GM19452 (cell line): ENCODE results near the gene TCEA2.

Experiments used
- ATAC-seq: cut with Tn5 transposase; IDR thresholded peaks from one replicate; pipeline ENCODE4 v1.9.1; 2021; ENCODE audit not compliant: unreplicated experiment

TCEA2 gene

GRCh38 chr20:64035066-64035932, 27.7 kb upstream of the TCEA2 start:
- no peak for ATAC-seq

DNA sequence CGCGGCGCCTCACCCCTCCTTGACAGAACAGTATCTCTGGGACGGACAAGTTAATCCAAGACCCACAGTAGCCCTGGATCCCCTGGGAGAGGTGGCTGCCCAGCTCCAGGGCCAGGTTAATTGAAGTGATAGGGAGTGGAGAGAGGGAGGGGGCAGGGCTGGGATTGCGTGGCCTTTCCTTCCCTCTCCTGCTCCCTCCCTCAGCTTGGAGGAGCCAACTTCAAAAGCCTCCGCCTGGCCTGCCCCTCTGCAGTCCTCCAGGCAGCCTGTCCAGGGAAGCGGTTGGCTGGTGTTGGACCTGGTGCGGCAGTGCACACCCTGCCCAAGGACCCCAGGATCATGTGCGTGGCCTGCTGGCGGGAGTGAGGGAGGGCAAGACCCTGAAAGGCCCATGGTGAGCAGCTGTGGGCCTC, 27.1 kb upstream of the TCEA2 start, which contains the start of gene C20orf204:
Gene C20orf204 (plus strand): TSS at position 250 of the 413 bp plus-strand sequence. CDS start 142 bp downstream, at position 392.
- ATAC-seq, result no peak

GRCh38 chr20:64036346-64037198, 26.4 kb upstream of the TCEA2 start:
- ATAC-seq, result no peak

DNA sequence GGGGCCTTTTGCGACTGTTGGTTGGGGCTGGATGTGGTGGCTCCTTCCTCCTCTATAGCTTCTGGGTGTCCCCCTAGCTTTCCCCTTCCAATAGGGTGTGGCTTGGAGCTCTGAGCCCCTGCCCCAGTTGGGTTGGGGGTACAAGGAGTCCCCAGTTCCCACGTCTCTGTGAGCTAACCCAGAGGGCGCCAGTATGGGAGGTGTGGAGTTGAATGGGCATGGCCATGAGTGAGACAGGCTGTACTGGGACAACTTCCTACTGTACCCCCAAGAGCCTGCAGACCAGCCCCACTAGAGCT, 25.9 kb upstream of the TCEA2 start:
- no peak for ATAC-seq

DNA sequence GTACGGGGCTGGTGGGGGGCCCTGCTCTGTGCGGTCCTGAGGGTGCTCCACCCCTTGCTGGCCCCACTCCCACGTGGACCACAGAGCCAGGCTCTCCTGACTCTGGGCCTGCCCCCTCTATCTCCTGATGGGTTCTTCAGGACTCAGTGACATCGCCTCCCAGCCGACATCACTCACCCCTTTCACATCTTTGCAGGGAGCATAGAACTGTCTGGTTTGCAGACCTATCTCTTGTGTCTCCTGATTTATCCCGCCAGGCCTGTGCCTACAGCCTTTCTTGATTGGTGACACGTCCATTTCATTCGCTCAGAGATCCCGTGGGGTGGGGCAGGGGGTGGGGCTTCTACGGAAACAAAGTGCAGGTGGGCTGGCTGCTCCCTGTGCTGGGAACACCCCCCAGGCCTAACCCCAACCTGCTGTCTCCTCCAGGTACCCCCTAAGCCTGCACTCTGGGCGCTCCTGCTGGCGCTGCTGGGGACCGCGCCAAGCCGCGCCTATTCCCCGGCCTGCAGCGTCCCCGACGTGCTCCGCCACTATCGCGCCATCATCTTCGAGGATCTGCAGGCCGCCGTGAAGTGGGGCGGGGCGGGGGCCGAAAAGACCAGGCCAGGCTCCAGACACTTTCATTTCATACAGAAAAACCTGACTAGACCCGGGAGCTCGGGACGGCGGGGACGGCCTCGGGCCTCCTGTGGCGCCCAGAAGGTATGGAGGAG, 25.3 kb upstream of the TCEA2 start:
- ATAC-seq, result no peak

DNA sequence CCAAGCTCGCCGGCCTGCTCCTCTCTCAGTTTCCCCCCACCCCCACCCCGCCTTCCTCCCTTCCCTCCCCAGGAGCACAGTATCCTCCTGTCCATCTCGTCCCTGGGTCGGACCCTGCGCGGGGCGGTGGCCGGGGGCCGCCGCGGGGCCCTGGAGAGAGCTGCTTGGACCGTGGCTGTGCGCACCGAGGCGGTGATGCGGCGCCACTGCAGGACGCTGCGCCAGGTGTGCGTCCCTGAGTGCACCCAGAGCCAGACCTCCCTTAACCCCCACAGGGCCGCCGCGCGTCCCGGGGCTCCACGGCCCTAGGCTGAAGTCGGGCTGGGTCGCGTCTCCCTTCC, 24.8 kb upstream of the TCEA2 start:
- ATAC-seq, result peak; percentile 42

DNA sequence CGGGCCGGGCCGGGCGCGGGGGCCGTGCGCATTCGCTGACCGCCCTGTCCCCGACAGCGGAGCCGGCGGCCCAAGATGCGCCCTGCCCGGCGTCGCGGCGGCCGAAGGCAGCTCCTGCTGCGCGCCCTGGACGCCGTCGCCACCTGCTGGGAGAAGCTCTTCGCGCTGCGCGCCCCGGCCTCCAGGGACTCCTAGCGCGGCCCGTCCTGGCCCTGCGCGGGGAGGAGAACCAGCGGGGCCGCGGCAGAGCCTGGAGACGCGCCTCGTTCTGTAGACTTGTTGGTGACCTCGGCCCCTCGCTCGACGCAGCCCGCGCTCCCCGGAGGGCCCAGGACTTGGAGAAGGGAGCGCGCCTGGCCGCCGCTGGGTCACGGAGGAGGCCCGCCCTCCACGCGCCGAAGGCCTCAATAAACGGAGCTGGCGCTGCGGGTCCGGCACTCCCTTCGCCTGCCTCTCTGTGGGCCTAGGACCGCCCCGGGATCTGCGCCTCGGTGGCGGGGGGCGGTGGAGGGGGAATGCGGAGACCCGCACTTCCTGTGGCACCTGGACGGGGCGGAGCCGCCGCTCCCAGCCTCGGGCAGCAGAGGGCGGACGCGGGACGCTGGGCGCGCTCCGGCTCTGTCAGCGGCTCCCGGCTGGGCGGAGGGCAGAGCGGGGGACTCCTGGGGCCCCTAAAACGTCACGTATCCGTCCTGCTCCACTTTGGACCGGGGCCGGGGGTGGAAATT, 24.3 kb upstream of the TCEA2 start:
- ATAC-seq, result peak; percentile 54

GRCh38 chr20:64039293-64040160, 23.5 kb upstream of the TCEA2 start:
- no peak for ATAC-seq

DNA sequence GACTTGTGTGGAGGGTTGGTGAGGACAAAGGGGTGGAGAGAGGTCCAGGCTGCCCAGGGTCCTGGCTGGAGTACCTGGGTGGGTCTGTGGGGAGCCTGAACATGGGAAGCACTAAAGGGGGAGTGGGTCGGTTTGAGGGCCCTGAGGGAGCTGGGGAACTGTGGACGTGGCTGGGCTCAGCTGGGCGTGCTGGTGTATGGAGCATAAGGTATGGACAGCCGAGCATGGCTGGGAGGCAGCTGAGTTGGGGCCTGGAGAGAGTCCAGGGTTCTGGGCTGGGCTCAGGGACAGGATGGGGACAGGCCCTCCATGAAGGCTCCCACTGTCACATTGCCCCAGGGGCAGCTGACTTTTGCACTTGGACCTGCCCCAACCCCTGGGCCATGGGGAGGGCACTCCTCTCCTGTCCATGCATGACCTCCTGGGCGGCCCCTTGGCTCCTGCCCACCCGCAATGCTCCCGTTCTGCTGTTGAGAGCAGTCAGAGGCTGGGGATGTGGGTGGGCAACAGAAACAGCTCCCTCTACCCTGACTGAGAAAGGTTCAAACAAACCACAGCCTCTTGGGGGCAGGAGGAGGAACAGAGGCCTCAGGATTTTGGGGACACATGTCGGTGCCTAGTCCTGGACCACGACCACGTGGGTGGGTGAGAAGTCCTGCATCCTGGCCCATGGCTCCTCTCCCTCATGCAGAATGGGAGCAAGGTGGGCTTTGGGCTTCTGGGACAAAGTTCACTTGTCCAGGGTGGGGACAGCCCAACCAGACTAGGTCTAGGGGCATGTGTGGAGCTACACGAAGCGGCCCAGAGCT, 22.6 kb upstream of the TCEA2 start:
- no peak for ATAC-seq

GRCh38 chr20:64041040-64041780, 21.8 kb upstream of the TCEA2 start:
- ATAC-seq, result no peak

DNA sequence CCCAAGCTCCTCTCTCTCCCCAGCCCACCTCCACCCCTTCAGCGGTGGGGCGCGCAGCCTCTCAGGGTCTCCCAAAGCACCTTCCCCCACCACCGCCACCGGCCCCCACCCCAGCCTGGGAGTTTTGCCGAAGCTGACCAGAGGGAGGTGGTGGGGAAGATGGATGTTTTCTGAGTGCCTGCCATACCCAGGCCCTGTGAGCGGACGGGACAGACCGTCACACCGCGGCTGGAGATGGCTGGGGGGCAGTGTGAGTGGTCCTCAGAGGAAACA, 21.3 kb upstream of the TCEA2 start:
- no peak for ATAC-seq

DNA sequence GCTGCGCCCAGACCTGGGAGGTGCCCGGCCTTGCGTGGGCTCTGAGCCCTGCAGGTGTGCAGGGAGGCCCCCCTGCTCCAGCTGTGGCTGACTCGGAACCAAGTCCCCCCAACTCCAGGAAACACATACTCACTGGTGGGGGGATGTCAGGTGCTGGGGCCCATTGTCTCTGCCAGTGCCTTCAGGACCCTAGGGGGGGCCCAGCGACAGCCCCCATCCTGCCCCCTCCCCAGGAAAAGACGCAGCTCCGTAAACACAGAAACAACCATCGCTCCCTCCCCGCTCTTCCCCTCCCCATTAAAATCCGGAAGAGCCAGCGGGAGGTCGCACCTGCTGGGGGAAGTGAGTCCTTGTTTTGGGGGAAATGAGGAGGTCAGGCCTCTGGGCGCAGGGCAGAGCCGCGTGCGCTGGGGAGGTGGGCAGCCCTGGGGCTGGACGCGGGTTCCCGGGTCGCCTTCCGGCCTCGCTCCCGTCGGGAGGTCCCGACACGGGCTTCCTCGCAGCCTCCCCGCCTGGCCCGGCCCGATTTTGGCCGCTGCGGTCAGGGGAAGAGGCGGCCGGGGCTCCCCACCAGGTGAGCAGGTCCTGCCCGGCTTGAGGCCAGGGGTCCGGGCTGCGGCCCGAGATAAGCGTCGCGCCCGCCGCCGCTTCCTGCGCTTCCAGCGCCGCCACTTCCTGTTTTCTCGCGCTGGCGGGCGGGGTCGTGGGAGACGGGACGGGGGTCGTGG, 20.8 kb upstream of the TCEA2 start:
- no peak for ATAC-seq

DNA sequence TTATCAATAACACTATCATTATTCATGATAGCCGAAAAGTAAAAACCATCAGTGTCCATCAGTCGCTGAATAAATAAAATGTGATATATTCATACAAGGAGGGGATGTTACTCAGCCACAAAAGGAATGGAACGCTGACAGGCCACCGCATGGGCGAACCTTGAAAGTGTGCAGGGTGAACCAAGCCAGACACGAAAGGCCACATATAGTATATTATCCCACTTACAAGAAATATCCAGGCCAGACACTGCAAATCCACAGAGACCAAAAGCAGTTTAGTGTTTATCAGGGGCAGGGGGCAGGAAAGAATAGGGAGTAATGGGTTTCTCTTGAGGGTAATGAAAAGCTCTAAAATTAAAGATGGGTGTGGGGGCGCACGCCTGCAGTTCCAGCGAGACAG, 19.2 kb upstream of the TCEA2 start:
- ATAC-seq, result no peak

DNA sequence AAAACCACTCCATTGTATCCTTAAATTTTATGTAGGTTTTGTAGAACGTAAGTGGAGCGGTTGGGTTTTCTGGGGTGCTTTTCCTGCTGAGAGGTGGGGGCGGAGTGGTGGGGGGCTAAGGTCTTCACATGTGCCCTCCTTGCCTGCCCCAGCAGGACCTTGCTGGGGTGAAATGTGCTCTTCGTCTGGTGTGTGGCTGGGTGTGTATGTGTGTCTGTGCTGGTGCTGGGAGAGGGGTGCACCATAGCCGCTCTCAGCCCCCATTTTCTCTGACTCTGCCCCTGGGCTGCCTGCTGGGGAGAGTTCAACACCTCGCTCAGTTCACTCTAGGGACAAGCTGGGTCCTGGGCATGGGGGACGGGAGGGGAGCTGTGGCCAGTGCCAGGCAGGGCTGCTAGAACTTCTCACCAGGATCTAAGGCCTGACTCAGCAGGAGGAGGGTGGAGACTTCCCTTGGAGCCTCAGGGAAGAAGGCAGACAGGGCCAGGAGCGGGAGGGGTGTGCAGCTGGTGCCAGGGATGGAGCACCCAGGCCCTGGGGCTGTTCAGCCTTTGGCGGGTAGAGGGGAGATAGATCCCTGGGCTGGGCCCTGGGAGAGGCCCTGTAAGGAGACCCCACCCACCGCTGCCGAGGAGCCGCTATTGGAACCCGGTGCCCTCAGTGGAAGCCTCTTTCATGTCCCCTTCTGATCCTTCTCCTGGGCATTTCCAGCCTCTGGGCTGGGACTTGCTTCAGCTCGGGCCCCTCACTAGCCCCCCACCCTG, 18.3 kb upstream of the TCEA2 start:
- ATAC-seq, result no peak

DNA sequence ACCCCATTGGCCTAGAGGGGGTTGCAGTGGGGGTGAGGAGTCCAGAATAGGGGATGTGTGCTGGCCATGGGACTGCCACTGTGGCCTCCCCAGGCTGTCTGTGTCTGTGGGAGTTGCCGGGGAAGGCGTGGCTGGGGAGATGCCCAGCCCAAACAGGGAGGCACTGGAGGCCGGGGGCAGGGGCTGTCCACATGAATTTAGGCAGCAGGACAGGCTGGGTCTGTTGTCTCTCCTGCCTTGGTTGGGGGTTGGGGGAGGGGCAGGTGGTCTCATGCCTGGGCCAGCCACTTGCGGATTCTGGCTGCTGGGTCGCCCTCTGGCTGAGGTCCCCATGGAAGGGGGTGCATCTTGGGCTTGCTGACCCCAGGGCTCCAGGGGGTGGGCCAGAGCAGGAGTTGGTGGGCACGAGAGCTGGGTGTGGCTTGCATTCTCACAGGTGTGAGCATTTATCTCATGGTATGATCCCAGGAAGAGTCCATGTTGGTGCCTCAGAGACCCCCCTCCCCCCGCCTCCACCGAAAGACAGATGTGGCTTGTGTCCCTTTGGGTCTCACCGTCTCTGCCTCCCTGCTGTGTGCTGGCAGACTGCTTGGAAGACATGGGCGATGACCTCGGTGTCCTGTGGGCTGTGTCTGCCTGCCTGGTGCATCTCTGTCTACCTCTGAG, 17.5 kb upstream of the TCEA2 start:
- no peak for ATAC-seq

DNA sequence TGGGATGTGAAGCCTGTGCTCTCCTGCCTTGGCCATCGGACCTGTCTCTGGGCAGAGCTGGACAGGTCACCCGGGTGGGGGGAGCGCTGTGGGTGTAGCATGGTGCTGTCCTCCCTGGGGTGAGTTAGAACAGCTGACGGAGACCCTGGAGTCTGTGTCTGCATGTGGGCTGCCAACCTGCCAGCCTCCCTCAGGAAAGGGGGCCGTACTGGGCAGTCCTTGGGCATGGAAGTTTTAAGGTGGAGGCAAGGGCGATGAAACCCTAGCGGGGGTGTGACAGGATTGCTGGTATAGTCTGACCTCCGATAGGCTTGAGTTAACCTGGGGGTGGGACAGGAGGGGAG, 16.0 kb upstream of the TCEA2 start:
- ATAC-seq, result no peak

DNA sequence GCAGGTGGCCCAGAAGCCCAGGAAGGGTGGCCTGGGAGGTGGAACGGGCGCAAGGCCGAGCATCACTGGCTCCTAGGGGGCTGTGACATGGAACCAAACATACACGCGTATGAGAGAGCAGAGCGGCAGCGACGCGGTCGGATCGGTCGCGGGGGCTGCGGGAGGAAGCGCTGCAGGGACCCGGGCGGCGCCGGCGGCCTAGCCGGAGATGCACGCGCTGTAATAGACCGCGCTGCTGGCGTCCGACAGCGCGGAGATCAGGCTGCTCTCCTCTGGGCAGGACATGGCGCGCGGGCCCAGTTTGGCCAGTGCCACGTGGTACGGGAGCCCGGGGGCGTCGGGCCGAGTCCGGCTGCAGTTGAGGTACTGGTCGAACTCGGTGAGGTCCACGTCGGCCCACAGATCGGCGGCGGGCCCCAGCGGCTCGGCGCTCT, 15.0 kb upstream of the TCEA2 start:
- no peak for ATAC-seq
